Stimulated activated CD4-positive, alpha-beta T cell treated with anti-CD3 and anti-CD28 coated beads, Interleukin-2, amount 100 ng/mL, for 4 hours (primary cell): ENCODE measurements around the gene CDKN2B.
A peak's percentile ranks its signal among the peaks of the same experiment; 100 is the strongest.
"Not testable (repeated sequence)": the region's sequence is repeated elsewhere in the genome, so short reads cannot be mapped to it uniquely, and the experiment has no call there.

ENCODE experiments used
- DNase-seq: peaks from one replicate; pipeline ENCODE4 v3.0.0-alpha.2; 2020; ENCODE audit warnings: low read depth

CDKN2B gene, protein sequence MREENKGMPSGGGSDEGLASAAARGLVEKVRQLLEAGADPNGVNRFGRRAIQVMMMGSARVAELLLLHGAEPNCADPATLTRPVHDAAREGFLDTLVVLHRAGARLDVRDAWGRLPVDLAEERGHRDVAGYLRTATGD

DNA sequence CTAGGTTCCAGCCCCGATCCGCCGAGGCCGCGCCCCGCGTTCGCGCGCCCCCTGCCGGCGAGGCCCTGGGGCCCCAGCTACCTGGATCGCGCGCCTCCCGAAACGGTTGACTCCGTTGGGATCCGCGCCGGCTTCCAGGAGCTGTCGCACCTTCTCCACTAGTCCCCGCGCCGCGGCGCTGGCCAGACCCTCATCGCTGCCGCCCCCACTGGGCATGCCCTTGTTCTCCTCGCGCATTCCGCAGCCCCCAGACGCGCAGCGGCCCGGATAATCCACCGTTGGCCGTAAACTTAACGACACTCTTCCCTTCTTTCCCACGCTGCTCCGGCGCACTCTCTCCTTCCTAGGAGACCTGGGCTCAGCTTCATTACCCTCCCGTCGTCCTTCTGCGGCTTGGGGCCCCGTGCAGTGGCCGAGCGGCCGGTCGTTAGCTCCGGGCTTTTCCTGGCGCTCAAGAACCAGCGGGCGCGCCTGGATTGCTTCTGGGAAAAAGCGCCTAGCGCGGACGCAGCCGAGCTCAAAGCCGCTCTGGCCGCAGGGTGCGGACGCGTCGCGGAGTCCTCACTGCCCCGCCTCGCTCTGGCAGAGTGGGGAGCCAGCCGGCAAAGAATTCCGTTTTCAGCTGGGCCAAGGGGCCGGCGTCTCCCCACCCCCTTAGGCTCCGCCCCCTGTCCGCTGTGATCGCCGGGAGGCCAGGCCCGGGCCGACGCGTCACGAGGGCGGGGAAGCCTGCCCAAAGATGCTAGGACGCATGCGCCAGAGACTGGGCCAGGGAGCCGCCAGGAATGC, at the start of gene CDKN2B:
TSS of gene CDKN2B (minus strand) at position 589 of the 789 bp plus-strand sequence. CDS start at position 237, 352 bp downstream.
- peak; percentile 31 for DNase-seq

GRCh38 chr9:22057972-22058371, 48.9 kb upstream of the CDKN2B start:
- DNase-seq, result not testable (repeated sequence)

DNA sequence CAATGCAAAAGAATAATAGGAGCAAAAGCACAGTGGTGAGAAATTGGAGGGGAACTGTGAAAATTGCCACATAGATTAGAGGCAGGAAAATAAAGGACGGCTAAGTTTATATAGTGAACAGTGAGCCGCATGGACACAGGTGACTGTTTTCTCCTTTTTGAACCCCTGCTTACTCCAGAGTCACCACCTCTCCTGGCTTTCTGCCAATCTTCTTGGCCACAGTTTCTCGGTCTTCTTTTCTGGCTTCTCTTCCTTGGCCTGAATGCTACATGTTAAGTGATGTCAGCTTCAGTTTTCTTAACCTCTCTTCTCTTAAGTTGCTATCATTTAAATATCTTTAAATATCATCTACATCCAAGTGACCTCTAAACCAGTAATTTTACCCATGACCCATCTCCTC, 47.3 kb upstream of the CDKN2B start:
- no peak for DNase-seq

- DNase-seq, result no peak
Measured at GRCh38 chr9:22055090-22055489, 46.0 kb upstream of the CDKN2B start.

DNA sequence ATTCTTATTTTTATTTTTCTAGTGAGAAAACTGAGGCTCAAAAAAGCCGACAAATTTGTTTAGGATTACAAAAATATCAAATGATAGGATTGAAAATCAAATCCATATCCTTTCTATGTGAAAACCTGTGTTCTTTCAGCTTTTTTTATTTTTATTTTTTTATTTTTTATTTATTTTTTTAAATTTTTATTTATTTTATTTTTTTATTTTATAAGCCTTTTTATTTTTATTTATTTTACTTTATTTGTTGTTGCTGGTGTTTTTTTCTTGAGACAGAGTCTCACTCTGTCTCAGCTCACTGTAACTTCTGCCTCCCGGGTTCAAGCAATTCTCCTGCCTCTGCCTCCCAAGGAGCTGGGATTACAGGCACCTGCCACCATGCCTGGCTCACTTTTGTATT, 45.4 kb upstream of the CDKN2B start:
- DNase-seq, result no peak

DNA sequence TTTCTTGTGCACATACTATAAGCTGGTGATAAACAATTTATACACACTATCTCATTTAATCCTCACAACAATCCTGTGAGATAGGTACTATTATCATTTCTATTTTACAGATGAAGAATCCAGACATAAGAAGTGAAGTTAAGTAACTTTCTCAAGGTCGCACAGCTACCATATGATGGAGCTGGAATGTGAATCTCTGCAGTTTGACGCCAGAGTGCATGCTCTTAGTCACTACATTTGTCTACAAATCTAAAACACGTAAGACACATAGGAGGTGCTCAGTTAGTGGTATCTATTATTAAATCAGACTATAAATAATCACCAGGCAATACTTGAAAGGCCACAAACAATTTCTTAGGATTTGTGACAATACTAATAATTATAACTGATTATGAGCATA, 45.0 kb upstream of the CDKN2B start:
- DNase-seq, result no peak

DNA sequence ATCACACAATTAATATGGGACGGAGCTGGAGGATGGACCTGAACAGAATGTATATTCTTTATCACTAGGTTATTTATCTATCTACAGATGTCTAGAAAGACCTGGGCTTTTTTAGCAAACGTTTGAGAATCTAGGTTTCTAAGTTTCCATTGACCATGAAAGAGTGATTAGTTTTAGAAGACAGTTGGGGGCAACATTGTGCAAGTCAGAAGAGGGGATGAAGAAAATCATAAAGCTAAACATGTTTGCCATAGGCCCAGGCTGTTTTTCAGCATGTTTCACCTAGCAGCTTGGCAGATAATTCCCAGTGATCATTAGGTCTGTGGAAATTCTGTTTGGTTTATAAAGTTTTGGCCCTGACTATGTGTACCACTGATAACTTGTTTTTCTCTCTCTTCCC, 44.1 kb upstream of the CDKN2B start:
- no peak for DNase-seq

DNA sequence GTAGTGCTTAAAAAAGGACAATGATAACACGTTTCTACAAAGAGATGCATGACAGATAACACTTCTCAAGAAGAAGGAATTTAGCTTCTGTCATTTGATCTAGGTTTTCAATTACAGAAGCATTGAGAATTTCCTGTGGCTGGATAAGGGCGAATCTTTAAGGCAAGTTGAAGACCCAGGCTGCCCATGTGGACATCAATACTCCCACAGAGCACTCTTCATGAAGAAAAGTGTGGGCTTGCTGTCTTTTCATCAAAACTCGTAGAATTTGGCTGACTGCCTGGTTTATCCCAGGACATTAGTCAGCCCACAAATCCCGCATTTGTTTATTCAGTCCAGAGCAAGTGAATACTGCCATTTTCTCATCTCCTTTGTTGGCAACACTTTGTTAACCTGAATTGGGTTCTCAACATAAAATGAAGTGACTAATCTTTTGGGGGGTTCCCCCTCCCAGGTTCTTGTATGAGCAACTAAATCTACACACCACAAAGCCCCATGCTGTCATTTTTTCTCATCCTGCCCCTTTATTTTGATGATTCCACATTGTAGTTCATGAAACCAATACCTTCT, 43.4 kb upstream of the CDKN2B start:
- peak; percentile 17 for DNase-seq

DNA sequence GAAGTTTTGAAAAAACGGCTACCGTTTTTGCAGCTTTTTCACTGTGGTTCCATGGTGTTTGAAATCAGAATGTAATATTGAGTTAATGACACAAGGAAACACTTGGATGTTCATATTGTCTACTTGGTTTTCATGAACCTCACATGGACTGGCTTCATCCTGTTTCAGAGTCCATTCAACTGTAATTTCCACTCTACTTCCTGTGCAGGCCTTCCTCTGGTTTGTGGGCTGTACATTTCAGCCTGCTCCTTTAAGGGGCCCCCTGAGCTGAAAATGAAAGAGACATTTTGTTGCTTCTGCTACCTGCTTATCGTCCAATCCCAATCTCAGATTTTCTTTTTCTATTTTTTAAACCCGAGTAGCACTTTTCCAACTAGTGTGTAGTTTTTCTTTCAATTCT, 41.8 kb upstream of the CDKN2B start:
- no peak for DNase-seq

DNA sequence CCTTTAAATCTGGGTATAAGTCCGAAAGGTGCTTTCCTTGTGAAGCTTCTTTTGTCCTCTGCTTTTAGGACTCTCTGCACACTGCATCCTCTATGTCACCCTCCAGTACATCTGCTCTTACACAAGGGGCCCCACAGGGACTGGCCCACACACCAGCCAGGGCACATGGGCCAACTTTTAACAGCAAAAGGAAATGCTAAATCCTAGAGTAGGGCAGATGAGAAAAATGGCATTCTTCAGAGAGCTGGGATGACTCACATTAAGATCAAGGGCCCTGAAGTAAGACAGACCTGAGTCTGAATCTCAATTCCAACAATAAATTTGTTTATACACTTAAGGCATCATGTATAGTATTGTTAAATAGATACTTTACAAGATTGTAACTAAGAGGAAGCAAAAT, 40.3 kb upstream of the CDKN2B start:
- no peak for DNase-seq

- DNase-seq, result no peak
Measured at GRCh38 chr9:22047596-22047995, 38.5 kb upstream of the CDKN2B start.

- no peak for DNase-seq
Measured at GRCh38 chr9:22046243-22046885, 37.3 kb upstream of the CDKN2B start.

- no peak for DNase-seq
Measured at GRCh38 chr9:22045423-22045822, 36.3 kb upstream of the CDKN2B start.

- DNase-seq, result no peak
Measured at GRCh38 chr9:22044583-22044982, 35.5 kb upstream of the CDKN2B start.

GRCh38 chr9:22043928-22044327, 34.8 kb upstream of the CDKN2B start:
- no peak for DNase-seq

- DNase-seq, result no peak
Measured at GRCh38 chr9:22041775-22042174, 32.7 kb upstream of the CDKN2B start.

DNA sequence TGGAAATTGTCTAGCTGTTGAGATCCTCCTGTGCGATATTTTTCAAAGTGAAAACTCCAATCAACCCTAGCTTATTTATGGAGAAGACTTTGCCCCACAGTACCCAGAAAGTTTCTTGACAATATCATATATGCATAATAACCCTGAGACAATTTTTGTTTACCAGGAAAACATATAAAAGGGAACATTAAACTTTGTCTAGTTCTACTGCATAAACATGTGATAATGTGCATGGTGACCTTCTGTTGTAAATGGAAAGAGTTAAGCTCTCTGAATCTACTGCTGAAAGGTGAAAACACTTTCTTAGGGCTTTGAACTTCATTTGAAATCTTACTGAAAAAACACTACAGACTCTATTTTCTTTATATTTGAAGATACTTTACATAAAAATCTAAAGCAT, 32.2 kb upstream of the CDKN2B start:
- DNase-seq, result no peak

GRCh38 chr9:22040760-22041159, 31.7 kb upstream of the CDKN2B start:
- no peak for DNase-seq

- DNase-seq, result no peak
Measured at GRCh38 chr9:22039258-22039657, 30.2 kb upstream of the CDKN2B start.

GRCh38 chr9:22037954-22038690, 29.0 kb upstream of the CDKN2B start:
- DNase-seq, result no peak

GRCh38 chr9:22036866-22037626, 27.9 kb upstream of the CDKN2B start:
- no peak for DNase-seq

DNA sequence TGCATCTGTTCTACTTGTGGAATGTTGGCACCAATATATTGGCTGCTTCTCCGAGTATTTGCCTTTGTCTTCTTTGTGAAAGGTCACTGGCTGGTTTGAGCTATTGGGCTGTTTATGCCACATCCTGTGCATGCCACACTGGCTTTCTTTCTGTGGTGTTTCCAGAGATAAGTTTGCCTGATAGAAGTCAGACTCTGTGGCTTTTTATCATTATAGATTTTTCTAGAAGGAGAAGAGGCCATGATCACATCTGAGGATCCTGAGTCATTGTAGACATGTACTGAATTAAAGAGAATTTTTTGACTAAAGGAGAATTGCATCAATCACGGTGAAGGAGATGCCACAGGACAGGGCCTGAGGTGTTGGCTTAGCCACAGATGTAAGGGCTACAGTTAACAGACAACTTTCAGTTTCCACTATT, 26.5 kb upstream of the CDKN2B start:
- no peak for DNase-seq
